HG03354 (cell line): ENCODE measurements around the gene C17orf50.
"Not testable (repeated sequence)": the region's sequence is repeated elsewhere in the genome, so short reads cannot be mapped to it uniquely, and the experiment has no call there.

Experiments used
- ATAC-seq: cut with Tn5 transposase; IDR thresholded peaks from one replicate; pipeline ENCODE4 v1.9.1; 2021; ENCODE audit warnings: mild to moderate bottlenecking; ENCODE audit not compliant: unreplicated experiment, poor library complexity, severe bottlenecking

C17orf50 gene

DNA sequence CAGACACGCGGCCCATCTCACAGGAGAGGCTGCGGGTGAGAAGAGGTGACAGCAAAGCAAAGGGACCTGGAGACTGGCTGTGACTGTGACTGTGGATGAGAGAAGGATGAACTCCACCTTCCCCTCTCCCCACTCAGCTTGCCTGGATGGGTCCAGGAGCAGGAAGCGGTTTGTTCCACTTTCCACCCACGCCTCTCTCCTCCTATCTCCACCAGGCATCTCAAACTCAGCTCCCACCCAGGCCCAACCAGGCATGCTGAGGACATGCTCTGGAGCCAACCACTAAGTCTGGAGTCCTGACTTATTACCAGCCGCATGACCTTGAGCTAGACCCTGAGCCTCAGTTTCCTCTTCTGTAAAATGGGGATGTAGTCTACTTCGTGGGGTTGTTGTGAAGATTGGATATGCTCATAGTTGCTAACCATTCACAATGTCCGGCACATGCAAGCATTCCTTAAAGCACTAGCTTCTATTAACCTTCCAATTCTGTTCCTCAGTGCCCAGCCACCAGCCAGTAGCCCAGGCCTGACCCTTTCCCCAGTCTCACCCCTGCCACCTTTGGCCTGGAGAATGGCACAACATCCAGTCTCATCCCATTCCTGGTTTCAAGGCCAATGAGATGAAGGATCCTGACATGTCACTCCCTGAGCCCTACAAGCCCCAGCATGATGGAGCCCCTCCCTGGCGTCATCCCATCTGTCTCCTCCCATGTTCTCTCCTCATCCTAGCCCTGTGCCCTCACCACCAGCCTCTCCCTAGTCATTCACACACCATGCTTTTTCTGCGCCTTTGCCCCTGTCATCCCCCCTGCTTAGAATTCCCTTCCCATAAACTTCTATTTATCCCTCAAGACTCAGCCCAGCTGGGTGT is 9.9 kb upstream of the C17orf50 start:
- no peak for ATAC-seq

DNA sequence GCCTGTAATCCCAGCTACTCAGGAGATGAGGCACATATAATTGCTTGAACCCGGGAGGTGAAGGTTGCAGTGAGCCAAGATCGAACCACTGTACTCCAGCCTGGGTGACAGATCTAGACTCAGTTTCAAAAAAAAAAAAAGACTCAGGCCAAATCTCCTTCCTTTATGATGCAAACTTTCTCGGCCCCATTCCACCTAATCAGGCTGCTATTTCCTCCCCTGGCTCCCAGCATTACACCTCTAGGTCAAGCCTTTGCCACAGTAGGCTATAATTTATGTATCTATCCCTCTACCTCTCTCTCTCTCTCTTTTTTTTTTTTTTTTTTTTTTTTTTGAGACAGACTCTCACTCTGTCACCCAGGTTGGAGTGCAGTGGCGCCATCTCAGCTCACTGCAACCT is 9.1 kb upstream of the C17orf50 start:
- ATAC-seq: not testable (repeated sequence)

DNA sequence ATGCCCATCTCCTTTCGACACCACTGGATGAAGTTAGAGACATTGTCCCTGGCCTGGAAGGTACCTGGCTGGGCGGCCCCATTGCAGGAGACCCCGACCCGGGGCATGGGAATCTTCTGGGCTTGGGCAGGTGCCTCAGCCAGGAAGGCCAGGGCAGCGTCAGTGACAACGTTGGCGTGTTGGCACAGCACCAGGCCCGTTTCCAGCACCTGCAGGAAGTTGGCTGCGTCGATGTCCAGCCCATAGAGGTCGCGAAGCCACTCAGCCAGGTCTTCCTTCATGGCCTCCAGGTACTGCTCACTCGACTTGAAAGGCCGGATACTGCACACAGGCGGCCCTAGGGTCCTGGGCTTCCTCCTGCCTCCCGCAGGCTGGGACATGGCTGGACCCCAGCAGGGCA is 8.2 kb upstream of the C17orf50 start:
- ATAC-seq: no peak

DNA sequence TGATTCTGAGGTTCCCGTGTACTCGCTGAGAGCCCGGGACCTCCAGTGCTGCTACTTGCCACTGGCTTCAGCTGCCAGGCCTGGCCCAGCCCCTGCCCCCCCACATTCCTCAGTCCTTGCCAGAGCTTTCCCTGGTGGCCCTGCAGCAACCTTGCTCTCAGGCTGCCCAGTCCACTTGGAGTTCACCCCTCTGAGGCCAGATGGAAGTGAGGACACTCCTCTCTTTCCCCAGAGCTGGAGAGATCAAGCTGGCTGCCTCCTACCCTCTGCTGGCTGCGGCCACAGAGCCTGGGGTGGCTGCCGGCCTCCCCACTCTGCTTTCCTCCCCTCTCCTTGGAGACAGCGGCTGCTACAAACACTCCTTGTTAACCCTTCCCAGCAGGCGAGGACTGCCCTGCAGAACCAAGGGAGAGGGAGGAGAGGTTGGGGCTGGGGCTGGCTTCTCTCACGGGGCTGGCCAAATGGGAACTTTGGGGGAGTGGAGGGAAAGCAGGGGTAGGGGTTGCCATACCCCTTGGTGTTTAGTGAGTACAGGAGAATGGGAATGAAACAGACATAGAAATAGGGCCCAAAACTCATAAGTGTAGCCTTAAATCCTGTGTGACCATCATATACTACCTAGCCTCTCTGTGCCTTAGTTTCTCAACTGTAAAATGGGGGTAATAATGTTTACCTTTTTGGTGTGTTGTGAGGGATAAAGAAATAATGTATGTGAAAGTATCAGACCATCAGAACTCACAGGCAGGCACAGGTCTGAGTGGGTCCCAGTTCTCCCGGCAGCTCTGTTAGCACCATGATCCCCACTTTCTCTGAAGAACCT is 7.5 kb upstream of the C17orf50 start, which contains the start of gene GAS2L2:
Gene GAS2L2 (minus strand): TSS at position 295 of the 820 bp plus-strand sequence. CDS start 389 bp downstream, outside the sequence.
- no peak for ATAC-seq

DNA sequence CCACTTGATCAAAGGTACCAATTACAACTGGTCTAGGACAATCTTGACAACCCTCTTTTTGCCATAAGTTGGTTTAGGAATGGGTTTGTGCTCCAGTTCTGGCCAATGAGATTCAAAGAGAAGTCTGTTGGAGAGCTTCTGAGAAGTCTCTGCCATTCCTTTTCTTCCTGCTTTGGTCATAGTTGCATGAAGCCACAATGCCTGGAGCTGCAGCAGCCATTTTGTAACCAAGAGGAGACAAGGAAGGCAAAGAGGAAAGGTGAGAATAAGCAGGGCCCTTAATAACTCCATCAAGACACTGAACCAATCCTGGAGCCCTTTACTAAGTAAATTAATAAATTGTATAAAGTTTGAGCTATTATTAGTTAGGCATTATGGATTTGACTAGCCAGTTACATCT is 3.4 kb upstream of the C17orf50 start:
- no peak for ATAC-seq

DNA sequence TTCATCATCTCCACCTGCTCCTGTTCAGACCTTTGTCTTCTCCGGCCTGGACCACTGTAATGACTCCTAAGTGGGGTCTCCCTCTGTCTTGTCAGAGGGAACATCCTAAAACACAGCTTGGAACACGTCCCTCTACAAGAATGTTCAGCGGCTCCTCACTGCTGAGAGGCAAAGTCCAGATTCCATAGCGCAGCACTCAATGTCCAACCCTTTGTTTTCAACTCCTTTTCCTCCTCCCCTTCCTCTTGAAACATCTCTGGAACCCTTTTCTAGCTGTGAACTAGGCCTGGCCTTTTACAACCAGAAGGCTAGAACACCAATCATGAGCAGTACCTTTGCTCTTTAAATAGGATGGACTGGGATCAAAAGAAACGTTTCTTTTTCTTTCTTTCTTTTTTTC is 914 bp downstream of the C17orf50 start:
- no peak for ATAC-seq

DNA sequence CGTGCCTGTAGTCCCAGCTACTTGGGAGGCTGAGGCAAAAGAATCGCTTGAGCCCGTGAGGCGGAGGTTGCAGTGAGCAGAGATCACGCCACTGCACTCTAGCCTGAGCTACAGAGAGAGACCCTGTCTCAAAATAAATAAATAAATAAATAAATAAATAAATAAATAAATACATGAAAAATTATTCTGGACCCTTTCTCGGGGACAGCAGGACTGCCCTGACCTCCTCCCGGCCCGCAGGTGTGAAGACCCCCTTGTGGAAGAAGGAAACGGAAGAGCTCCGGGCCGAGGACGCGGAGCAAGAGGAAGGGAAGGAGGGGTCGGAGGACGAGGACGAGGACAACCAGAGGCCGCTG is 3.1 kb downstream of the C17orf50 start:
- ATAC-seq: no peak

DNA sequence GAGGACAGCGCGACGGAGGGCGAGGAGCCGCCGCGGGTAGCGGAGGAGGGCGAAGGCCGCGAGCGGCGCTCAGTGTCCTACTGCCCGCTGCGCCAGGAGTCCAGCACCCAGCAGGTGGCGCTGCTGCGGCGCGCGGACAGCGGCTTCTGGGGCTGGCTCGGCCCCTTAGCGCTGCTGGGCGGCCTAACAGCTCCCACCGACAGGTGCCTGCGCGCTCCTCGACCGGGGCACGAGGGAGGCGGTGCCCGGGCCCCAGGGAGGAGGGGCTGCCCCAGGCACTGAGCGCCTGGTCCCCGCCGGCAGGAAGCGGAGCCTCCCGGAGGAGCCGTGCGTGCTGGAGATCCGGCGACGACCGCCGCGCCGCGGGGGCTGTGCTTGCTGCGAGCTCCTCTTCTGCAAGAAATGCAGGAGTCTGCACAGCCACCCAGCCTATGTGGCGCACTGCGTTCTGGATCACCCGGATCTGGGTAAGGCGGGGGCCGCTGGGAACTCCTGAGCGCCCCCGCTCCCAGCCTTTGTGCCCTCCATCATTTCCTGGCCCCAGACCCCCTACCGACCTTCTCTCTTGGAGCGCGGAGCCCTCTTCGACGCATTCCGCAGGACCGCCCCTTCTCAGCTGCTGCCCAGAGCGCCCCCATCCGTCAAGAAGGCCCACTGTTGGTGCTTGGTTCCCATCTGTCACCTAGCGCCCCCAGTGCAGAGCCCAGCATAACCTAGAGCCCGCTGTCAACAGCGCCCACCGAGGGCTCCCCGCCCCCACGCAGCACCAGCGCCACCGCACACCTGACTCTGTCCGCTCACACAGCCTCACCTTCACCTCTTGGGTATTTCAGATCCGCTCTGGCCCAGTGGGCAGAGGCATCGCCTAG is 3.7 kb downstream of the C17orf50 start:
- peak; percentile 88 for ATAC-seq

DNA sequence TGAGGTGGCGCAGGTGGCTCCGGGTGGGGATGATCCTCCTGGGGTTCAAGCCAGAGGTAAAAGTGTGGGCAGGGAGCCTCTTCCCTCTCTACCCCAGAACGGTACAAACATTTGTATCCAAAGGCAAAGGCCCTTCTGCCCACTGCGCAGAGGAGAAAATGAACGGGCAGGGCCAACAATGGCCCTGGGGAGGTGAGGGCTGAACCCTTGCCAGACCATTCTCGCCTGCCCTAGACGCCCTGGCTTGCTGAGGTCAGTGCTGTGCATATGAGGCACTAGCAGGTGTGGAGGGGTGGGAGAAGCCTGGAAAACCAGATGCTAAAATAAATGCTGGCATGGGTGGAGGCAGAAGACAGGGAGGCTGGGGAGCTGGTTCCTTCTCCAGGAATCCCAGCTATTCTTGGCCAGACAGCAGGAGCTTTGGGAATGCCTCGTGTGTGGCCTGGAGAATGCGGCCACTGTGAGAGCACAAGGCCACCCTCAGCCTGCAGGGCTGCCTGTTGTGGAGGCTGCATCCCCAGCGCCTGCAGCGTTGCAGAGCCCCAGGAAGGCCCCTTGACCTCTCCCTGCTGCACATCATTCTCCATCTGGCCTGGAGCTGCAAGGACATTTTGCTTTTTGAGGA is 4.5 kb downstream of the C17orf50 start:
- no peak for ATAC-seq

DNA sequence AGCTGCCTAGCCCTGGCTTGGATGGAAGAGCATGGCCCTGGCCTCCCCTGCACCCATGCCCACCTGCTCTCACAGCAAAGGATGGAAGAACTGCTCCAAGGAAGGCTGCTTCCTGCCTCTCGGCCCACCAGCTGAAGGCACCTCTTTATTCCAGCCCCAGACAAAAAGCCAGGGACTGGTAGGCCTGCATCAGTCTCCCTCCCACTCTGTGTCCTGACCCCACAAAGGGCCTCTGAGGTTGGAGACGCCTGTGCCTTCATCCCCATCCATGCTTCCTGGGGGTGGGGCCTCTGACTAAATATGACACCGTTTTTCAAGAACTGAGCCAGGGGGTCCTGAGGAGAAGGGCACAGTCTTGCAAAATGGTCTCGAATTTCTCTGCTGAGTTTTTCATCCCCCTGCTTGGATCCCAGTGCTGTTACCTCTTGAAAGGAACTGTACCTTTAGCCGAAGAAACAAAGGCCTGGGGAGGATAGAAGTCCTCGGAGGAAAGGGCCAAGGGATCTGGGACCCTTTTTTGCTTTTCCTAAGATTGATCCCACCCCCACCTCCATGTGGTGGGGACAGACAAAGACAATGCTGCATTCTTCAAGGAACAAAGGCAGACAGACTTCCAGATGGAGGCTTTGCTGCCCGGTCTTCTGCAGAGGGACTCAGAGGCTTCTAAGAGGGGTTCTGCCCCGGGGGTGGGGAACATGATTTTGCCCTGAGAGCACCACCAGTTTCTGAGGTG is 5.2 kb downstream of the C17orf50 start:
- no peak for ATAC-seq

DNA sequence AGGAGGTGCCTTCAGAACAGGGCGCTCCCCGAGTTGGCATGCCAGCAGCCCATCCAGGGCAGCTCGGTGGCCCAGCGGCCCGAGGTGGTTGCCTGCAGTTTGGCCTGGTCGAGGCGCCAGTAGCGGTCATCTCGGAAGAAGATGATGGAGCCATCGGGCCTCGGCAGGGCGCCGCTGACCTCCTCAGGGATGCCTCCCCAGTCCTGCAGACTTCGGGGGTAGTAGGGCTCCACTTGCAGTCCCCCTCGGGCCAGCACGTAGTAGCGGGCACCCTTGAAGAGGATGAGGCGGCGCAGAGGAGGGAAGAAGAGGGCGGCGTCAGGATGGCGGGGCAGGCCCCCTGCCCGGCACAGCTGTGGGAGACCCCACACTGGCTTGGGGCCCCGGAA is 5.8 kb downstream of the C17orf50 start:
- no peak for ATAC-seq

DNA sequence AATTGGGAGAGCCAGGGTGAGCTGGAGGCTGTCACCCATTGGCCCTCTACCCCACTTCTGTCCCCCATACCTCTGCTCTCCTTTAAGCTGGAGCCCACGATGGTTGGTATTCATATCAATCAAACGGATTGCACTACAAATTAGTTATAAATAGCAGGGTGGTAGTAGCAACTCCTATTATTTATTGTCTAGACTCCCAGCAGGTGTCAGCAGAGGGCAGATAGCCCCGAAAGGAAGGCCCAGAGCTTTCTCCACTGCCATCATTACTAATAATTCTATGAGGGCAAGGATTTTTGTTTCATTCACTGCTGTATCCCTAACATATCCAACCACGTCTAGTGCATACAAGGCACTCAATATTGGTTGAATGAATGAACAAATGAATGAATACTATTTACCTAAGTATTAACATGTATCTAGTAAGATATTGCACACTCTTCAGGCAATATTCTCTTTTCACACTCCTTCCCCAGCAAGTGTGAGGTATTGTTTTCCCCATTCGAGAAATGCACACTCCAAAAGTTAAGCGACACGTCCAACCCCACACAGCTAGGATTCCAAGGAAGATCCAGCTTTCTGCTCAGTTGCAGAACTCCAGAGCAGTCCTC is 6.3 kb downstream of the C17orf50 start:
- ATAC-seq: no peak

DNA sequence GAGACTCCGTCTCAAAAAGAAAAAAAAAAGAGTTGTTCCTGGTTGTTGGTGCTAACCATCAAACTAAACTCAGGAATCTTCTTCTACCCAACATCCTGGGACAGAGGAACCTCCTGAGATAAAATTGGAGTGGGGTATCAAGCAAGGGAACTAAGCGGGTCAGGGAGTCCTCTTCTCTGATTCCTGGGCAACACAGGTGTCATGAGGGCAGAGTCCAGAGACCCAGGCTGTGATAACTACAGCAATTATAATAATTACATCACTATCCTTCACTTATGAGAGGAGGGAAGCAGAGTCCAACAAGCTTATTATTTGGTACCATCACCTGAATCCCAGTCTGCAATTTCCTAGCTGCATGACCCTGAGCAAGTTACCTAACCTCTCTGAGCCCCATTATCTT is 8.1 kb downstream of the C17orf50 start:
- ATAC-seq: no peak

DNA sequence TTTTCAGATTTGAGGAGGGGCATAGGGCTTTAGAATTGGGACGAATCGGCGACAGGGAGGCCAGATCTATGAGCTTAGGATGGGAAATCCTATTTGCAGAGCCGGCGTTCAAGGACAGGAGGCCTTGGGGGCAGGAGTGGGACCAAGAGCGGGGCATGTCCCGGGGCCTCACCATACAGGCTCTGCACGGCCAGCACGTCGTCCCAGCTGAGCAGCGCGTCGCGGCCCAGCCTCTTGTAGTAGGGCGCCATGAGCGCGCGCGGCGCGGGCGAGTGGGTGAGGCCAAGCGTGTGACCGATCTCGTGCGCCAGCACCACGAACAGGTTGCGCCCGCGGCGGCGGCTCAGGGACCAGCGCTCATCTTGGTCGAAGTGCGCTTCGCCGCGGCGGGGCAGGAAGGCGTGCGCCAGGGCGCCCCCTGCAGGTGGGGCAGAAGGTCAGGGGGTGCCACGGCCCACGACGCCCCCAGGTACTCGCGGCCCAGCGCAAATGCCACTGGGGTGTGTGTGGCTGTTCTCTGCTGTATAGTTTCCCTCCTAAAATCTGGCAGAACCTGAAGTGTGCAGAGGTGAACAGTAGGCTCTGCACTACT is 9.3 kb downstream of the C17orf50 start:
- no peak for ATAC-seq

DNA sequence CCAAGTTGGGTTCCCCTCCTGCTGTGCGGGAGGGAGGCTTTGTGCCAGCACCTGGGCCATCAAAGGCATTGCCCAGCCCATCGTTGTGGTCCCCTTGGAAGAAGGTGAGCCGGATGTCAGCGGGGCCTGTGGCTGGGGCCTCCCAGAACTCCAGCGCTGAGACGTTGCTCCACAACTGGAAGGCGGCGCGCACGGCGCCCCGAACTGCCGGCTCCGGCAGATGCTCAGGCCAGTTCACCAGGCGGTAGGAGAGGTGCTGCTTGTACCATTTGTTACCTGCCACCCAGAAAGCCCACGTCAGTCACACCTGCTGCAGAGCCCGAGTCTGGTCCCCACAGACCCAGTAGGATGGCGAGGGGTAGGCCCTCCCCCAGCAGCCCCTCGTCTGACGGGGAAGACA is 12.4 kb downstream of the C17orf50 start:
- ATAC-seq: no peak

DNA sequence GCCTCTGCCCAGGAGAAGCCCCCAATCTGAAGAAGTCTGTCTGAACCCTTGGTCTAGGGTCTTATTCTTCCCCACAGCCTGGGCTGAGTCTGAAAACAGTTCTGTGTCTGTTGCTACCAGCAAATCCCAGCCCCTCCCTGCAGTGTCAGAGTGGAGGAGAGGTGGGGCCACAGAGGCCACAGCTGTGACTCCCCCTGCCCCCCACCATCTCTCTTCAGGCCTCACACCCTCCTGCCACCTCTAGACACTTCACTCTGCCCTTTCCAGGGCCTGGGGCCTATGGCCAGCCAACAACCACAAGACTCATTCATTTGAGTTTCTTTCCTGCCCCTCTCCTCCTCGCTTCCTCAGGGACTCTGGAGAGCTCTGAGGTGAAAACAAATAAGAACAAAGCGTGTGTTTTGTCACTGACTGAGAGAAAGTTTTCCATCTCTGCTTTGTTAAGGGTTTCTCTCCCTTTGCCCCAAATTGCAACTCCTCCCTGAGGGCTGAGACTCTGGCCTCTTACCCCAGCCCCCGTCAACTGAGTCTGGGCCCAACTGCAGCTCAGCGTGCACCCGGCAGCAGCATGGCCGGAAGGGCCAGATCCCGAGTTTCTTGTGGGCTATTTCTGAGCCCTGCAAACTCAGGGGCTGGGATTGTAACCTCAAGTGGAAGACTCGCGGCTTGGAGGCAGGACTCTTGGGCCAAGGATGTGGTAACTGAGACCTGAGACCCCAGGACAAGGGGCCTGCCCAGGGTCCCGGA is 13.2 kb downstream of the C17orf50 start:
- ATAC-seq: no peak

DNA sequence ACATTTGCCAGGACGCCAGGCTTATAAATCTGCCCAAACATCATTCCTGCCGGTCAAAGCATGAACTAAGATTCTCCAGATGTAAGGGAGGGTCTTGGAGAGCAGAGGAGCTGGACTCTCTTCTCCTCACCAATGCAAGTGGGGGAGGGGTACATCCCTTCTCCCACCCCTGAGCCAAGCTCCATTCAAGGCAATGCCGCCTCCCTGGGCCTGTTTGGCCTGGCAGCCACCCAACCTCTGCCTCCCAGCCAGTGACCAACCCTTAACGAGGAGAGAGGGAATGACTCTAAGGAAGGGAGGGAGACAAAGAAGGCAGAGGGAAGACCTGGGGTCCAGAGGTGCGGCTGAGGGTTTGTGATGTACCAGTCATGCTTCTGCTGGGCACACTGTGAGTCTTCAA is 13.8 kb downstream of the C17orf50 start:
- ATAC-seq: no peak

DNA sequence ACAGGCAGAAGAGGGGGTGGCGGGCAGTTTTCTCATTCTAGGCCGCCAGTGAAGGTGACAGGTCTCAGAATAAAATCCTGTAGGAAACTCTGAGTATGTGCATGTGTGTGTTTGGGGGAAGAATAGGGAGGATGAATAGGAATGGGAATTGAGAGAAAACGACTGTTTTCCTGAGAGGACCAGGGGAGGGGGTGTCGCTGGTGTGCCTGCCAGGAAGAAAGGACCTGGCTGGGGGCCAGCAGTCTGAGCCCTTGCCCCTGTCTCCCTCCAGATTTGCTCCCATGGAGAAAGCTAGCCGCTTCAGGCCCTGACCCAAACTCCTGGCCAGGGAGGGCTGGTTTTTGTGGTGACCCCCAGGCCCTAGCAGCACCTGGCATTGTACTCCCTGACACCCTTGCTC is 14.4 kb downstream of the C17orf50 start:
- ATAC-seq: no peak
